HG02938 (cell line): Measurements from ENCODE around the gene GRIN2C.
"Not testable (repeated sequence)": the region's sequence is repeated elsewhere in the genome, so short reads cannot be mapped to it uniquely, and the experiment has no call there.

Experiments
- ATAC-seq: cut with Tn5 transposase; IDR thresholded peaks from one replicate; pipeline ENCODE4 v1.9.1; 2021; ENCODE audit warnings: mild to moderate bottlenecking, moderate library complexity; ENCODE audit not compliant: unreplicated experiment

The GRIN2C gene

DNA sequence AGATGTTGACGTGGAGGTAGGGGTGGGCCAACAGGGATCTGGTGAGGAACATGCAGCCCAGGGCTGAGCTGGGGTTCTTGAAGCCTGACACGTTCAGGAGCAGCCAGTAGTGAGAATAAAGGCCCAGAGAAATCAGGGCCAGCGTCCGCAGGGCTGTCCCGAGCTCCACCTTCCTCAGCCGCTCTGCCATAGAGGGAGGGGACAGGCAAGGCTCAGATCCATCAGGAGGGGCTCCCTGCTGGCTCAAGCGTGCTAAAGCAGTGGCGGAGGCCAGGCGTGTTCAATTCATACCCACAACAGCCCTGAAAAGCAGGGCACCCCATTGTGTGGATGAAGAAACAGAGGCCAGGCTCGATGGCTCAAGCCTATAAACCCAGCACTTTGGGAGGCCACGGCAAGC, 21.4 kb upstream of the GRIN2C start:
- ATAC-seq, result no peak

DNA sequence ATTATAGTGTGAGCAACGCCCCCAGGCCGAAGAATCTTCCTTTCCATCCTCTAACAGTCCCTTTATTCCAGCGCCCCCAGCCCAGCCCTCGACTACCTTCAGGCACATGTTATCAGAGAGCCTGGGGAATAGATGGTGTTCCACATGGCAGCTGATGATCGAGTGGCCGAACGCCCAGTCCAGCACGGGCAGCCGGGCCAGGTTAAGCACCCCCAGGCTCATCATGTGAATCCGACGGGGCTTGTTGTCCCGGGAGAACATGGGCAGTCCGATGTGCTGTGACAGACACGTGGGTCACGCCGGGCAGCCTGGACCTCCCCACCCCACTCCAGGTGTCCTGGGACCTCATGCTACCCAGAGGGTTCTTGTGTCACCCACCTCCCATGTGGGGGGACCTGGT, 19.6 kb upstream of the GRIN2C start:
- no peak for ATAC-seq

DNA sequence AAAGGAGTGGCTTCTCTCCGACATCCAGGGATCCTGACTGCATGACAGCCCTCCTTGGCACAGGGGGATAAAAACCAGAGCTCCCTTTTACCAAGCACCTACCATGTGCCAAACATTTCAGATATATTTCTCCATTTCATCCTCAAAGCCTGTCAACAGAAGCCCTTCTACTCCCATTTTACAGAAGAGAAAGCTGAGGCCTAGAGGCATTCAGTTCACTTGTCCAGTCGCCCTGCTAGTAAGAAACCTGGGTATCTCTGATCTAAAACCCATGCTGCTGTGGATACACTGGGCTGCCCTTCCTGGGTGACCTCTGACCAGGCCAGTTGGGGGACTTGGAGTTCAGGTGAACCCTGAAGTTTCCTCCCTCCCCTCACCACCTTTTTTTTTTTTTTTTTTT, 19.0 kb upstream of the GRIN2C start:
- no peak for ATAC-seq

DNA sequence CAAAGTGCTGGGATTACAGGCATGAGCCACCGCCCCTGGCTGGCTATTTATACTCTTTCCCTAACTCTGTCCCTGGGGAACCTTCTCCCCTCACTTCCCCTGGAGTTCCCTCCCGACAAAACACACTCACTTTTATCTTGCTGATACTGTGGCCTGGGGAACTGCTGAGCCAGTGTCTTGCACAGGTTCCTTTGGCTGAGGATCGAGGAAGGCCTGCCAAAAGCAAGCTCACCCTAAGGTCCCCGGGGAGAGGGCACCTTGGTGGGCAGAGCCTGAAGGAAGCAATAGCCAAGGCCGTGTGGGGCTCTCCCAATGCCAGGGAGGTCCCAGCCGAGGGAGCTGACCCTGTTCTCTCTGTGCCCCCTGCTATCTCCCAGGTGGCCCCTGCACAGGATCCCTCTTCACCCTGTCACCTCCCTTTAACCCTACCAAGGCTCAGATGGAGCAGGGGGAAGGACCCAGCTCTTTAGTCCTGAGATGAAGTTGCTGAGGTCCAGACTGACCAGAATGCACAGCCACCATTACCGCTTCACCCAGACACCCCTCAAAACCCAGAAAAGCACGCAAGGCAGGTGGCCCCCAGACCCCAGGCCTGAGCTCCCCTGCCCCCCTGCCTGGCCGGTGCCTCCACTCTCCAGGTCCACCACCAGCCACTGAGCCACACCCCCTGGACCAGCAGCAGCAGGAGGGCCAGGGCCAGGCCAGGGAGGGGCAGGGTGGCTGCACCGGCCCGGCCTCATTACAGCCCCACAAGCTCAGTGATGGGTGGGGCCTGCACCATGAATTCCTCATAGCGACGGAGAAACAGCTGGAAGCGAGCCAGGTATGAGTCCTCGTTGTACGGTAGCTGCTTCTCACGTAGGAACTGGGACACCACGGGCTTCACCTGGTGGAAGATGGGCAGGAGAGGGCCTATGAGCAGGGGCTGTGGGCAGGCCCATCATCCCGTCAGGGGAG, 18.2 kb upstream of the GRIN2C start:
- no peak for ATAC-seq

DNA sequence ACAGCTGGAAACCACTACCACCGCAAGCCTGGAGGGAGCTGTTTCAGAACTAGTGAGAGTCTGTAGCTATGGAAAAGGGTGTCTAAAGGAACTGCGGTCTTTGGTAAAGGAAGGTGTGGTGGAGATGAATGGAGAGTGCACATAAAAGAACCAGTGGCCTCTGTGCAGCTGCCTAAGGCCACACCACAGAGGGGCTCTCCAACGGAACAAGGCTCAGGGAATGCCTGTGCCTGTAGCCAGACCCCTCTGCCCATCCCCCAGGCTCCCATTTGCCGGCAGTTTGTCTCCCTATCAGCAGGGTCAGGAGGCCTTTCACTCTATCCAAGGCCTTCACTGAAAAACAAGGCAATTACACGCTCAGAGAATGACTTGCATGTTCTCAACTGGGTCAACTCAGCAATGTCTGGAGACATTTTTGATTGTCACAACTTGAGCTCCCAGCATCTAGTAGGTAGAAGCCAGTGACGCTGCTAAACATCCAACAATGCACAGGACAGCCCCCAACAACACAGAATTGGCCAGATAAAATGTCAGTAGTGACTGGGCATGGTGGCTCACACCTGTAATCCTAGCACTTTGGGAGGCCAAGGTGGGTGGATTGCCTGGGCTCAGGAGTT, 16.4 kb upstream of the GRIN2C start:
- ATAC-seq, result no peak

DNA sequence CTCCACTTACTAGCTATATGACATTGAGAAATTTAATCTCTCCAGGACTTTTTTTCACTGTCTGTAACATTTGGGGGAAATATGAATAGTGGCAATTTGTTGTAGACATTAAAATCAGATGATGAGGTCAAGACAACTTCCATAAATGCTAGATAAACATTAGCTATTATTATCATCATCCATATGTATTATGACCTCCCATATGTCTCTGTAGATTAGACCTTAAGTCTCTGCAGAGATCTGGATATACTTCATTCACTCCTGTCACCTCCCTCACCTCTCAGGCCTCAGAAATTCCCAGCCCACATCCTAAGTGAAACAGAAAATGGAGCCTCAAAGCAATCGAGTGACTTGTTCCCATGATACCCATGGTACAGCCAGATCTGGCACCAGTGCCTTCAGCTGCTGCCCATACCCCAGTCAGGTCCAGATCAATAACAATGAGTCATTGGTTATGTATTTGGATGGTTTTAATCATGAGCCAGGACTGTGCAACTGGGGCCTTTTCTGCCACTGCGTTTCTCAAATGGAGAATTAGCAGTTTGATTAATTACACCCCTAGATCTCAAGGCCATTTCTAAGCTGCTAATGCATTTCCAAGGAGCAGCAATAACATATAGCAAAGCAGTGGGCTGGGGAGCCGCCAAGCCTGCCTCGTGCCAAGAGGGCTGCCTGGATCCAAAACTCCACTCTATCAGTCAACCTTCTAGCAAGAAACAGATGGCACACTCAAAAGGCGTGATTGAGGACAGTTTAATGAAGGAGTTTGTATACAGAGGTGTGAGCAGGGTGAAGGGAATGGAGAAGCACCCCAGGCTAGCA, 15.7 kb upstream of the GRIN2C start:
- ATAC-seq, result no peak

DNA sequence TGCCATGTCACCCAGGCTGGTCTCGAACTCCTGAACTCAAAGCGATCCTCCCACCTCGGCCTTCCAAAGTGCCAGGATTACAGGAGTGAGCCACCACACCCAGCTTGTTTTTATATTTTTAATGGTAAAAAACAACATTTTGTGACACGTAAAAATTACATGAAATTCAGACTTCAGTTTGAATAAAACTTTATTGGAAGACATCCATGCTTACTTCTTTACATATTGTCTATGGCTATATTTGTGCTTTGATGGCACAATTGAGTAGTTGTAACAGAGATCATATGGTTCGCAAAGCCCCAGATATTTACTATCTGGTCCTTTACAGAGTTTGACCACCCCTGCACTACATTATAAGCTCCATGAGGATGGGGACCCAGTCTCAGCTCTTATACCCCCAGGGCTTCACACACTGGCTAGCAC, 14.9 kb upstream of the GRIN2C start:
- ATAC-seq, result no peak

DNA sequence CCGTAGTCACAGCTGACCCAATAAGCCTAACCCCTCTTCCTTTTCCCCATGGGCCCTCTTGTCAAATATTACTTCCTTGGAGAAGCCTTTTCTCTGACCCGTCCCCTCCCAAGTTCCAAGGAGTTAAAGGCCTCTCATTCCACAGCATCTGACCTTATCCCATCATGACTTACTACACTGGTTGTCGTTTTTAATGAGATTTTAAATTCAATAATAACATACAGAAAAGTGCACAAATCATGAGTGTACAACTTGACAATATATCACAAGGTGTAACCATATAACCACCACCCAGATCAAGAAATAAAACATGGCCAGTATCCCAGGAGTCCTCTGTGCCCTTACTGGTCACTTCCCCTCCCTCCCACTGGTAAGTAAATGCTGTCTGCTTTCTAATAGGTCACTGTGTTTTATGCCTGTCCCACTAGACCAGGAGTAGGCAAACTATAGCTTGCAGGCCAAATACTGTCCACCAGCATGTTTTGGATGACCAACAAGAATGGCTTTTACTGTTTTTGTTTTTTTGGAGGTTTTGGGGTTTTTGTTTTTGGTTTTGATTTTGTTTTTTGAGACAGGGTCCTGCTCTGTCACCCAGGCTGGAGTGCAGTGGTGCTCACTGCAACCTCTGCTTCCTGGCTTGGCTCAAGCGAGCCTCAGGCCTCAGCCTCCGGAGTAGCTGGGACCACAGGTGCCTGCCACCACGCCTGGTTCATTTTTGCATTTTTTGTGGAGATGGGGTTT, 14.4 kb upstream of the GRIN2C start:
- ATAC-seq, result no peak

DNA sequence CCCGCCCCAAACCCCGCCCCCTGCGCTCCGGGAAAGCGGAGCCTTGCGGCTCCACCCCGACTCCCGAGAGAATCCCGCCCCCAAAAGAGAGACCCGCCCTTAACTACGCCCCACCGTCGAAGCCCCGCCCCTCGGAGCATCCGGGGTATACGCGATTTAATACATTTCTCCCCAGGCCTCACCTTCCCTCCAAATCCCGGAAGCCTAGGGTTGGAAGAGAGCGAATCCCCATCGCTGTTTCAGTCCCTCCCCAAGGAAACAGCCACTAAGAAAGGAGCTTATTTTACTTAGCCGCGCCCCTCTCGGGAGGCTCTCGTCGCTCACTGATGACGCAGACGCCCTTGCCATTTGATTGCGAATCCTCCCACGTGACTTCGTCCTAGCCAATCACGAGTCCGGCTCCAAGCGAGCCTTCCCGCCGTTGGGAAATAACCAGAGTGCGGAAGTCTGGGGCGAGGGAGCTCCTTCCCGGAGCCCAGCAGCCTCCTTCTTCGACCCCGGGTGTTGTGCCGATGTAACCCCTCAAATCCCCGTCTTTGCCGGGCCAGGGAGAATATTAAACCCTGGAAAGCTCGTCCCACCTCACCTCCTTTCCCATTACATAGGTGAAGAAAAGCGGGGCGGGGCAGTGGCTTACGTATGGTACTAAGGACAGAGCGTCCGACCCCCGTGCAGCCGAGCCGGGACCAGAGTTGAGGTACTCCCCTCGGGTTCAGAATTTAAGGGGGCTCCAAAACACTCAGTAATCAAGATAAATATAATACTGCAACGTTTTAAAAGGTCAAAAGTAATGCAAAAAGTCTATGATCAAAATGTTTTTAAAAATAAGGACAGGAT, 13.6 kb upstream of the GRIN2C start:
- peak; percentile 95 for ATAC-seq

DNA sequence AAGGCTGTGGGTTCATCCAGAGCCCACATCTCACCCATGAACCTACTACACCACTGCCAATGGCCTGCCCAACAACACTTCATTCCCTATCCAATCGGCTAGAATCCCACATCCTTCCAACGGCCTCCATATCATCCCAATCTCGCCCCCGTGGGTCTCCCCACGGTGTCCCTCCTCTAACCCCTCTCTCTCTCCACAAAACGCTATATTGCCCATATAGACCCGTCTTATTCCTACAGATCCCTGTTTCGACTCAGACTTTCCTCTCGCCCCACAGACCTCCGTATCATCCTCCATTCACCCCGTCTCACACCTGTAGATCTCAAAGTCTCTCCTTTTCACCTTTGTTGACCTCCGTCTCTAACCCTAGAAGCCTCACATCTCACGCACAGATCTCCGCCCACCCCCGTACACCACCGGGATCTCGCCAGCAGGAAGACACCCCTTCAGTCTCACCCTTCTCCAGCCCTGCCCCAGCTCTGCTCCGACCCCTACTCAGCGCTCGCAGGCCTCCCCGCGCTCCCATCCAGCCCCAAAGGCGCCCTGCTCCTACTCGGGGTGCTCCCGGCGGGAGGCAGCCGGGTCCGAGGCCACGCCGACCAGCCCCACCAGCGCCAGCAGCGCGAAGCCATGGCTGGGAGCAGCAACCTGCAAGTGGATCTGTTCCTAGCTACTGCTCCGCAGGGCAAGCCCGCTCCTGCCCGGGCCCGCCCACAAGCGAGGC, 12.8 kb upstream of the GRIN2C start, which contains the start of gene FDXR:
FDXR (minus strand) TSS at position 682 of the 724 bp plus-strand sequence; CDS start at position 632, 50 bp downstream.
- peak; percentile 23 for ATAC-seq

DNA sequence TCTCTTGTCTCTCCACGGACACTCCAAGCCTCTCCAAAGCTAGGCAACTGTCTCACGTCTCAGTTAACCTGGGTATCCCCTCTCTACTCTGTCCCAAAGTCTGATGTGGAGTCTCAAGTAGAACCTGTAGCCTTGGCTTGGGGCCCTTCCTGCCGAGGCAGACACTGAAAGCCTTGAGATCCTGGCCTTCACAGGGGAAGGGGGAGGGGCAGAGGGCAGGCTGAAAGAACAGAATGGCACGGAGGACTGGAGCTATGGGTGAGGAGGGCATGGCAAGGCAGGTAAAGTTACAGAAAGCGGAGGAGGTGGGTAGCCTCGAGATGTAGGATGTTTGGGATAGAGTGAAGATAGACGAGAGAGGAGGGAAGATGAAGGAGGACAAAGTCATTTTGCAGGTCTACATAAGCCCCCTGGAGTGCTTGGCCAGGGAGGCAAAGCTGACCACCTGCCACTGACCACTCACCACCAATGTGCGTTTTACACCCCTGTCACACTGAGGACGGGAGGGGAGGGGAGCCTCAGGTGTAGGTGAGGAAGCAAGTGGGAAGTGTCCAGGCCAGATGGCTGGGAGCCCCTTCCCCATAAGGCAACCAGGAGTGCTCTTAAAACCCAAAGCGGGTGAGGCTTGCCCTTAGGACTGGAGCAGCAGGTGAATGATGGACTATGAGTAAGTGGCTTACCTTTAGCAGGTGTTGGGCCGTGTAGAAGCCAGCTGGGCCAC, 11.8 kb upstream of the GRIN2C start:
- no peak for ATAC-seq

DNA sequence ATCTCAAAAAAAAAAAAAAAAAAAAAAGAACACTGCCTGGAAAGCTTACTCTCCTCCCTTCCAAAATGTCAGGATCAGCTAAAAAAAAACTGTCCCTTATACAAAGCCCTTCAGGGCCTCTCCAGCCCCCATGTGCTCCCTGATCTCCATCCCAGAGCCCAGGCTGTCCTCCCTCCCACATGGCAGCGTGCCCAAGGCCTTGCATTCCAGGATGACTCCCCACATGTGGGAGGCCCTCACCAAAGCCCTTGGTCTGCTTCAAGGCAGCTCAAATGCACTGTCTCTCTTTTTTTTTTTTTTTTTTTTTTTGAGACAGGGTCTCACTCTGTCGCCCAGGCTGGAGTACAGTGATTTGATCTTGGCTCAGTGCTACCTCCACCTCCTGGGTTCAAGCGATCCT, 10.8 kb upstream of the GRIN2C start:
- no peak for ATAC-seq

DNA sequence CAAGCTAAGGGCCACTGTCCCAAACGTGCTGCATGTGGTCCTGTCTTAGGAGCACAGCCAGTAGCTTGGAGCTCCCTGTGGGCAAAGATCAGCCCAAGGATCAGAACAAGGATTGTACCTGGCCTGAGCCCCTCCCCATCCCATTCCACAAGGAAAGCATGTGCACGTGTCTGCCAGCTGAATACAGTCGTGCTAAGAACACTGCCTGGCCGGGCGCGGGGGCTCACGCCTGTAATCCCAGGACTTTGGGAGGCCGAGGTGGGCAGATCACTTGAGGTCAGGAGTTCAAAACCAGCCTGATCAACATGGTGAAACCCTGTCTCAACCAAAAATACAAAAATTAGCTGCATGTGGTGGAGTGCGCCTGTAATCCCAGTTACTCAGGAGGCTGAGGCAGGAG, 10.3 kb upstream of the GRIN2C start:
- not testable (repeated sequence) for ATAC-seq

DNA sequence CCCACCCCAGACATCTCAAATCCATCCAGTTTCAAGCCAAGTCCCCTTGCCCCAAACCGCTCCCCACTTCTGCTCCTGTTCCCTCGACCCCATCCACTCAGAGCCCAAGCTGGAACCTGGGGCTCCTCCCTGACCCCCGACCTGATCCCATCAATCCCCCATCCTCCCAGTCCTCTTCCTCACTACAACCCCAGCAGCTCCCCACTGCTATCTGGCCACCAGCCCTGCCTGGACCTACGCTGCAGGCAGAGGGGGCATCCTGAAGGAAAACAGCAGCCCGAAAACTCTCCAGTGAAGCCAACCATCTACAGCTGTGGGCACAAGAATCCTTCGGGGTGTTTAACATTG, 9.2 kb upstream of the GRIN2C start:
- no peak for ATAC-seq

DNA sequence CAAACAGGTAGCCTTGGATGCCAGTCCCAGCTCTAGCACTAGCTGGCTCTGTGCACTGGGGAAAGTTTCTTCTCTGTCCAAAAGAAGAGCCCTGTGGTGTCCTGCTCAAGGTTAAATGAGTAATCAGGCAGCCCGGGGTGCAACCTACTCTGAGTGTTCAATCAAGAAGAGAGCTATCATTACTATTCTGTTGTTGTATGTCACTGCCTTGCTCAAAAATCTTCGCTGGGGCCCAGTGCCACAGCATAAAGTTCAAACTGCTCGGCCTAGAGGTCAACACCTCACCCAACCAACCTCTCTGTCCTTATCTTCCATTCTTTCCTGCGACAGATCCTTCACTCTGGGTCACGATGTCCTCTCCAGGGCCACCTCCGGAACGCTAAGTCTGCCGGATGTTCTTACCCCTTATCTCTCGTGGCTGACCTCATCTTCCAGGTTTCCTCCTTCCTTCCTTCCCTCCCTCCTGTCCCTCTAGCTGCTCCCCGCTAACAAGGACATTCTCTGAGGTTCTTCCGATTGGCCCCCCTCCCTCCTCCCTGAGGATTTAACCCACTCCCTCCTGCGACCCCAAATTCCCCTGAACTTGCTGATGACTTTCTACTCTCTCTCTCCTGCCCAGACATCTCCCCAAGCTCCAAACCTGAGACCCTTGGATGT, 8.7 kb upstream of the GRIN2C start:
- no peak for ATAC-seq

DNA sequence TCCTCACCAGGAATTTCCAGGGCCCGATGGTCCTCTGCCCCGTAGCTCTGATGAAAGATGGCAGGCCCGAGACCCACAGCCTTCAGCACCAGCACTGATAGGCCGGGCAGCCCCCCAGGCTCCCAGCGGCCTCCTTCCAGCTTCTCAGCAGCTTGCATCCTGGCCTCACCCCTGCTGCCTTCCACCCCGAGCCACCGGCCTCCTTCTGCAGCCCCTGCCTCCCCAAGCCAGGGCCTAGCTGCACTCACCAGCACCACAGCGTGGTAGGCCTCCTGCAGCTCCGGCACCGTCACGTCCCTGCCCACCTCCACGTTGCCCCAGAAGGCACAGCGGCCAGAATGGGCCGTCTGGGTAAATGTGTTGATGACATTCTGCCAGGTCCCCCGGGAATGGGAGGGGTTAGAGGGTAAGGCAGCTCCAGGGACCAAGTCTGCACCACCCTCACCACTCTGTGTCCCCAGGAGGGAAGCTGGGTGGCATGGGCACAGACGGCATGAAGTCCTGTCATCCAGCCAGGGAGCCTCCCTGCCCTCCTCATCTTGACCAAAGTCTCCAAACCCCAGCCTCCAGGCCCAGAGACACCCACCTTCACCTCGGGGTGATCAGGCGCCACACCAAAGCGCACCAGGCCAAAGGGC, 6.6 kb upstream of the GRIN2C start:
- no peak for ATAC-seq

DNA sequence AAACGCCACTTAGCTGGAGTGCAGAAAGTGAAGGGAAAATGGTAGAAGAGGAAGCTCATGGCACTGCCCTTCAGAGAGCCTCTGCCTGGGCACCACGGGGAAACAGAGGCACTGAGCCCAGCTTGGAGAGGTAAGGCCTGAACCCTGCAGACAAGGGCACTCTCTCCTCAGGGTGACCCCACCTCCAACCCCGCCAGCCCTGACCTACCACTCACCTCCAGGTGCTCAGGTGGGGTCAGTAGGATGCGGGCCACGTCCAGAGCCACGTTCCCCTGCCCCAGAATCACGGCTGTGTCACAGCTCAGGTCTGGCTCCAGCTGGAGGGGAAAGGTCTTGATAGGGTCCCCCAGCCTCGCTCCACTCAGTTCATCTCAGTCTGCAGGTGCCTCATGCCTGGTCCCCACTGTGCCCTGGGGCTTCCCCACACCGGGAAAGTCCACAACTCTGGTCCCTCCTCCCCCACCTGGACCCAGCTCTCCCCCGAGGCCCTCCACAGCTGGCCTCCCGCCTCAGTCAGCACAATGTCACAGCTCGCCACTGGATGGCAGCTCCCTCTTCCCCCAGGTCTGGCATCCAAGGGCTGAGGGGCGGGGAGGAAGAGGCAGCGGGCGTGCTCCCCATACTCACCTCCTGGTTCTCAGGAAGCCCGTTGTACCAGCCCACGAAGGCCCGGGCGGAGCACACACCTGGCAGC, 6.0 kb upstream of the GRIN2C start:
- no peak for ATAC-seq
